GM23338 (cell line): ENCODE measurements around the gene HRC. TPM values are rescaled to one million over a fixed set of nuclear protein-coding genes. Genes with fewer than 3 reads are reported as not detected.
"Not testable (repeated sequence)": the region's sequence is repeated elsewhere in the genome, so short reads cannot be mapped to it uniquely, and the experiment has no call there.

Source experiments
- ATAC-seq: fragments of 200-7000 bp; cut with Tn5 transposase; 3 replicates; pipeline ENCODE4 v1.9.1; 2020
- DNase-seq: peaks from one replicate; pipeline ENCODE4 v3.0.0-alpha.2; 2015; ENCODE audit warnings: low spot score
- H2AFZ ChIP-seq: fragments of 200-600 bp; sonication (generic); 2 replicates; pipeline ENCODE4 v1.8.0; 2016; ENCODE audit warnings: antibody characterized with exemption, mild to moderate bottlenecking, moderate library complexity
- H3F3A ChIP-seq: fragments of 200-600 bp; sonication (generic); replicated peaks from 2 replicates; pipeline ENCODE4 v1.8.0; 2017; ENCODE audit warnings: antibody characterized with exemption, mixed run types, low read depth
- H3K27ac ChIP-seq: fragments of 200-600 bp; sonication (generic); 2 replicates; pipeline ENCODE4 v1.6.1; 2016; ENCODE audit warnings: low read depth
- H3K27me3 ChIP-seq: fragments of 200-600 bp; sonication (generic); 2 replicates; pipeline ENCODE4 v1.8.0; 2016; ENCODE audit warnings: mild to moderate bottlenecking, mixed run types, moderate library complexity; ENCODE audit not compliant: insufficient read depth
- H3K36me3 ChIP-seq: fragments of 200-600 bp; sonication (generic); 2 replicates; pipeline ENCODE4 v1.8.0; 2016; ENCODE audit warnings: mild to moderate bottlenecking; ENCODE audit not compliant: insufficient read depth
- H3K4me1 ChIP-seq: fragments of 200-600 bp; sonication (generic); 2 replicates; pipeline ENCODE4 v1.8.0; 2016; ENCODE audit warnings: mild to moderate bottlenecking, moderate library complexity; ENCODE audit not compliant: insufficient read depth
- H3K4me2 ChIP-seq: fragments of 200-600 bp; sonication (generic); 2 replicates; pipeline ENCODE4 v1.7.1; 2017; ENCODE audit warnings: mixed run types
- H3K4me3 ChIP-seq: fragments of 200-600 bp; sonication (generic); 2 replicates; pipeline ENCODE4 v1.6.1; 2016; ENCODE audit warnings: mixed run types
- H3K79me2 ChIP-seq: fragments of 200-600 bp; sonication (generic); replicated peaks from 2 replicates; pipeline ENCODE4 v1.8.0; 2017; ENCODE audit warnings: mild to moderate bottlenecking; ENCODE audit not compliant: insufficient read depth
- H3K9me2 ChIP-seq: fragments of 200-600 bp; sonication (generic); 2 replicates; pipeline ENCODE4 v1.8.0; 2017; ENCODE audit not compliant: insufficient read depth
- H4K20me1 ChIP-seq: fragments of 200-600 bp; sonication (generic); replicated peaks from 2 replicates; pipeline ENCODE4 v1.8.0; 2017; ENCODE audit warnings: mild to moderate bottlenecking; ENCODE audit not compliant: insufficient read depth
- H3K27ac Mint-ChIP-seq: 2 replicates; pipeline ENCODE4 v1.8.0; 2020; ENCODE audit warnings: inconsistent platforms, mild to moderate bottlenecking, moderate library complexity, mixed read lengths
- H3K27me3 Mint-ChIP-seq: 3 replicates; pipeline ENCODE4 v1.8.0; 2022; ENCODE audit warnings: low read depth, mild to moderate bottlenecking, moderate library complexity, mixed read lengths, inconsistent platforms; ENCODE audit not compliant: insufficient read depth, poor library complexity
- H3K36me3 Mint-ChIP-seq: 3 replicates; pipeline ENCODE4 v1.8.0; 2021; ENCODE audit warnings: low read depth, mild to moderate bottlenecking, inconsistent platforms, moderate library complexity, mixed read lengths
- H3K4me1 Mint-ChIP-seq: 3 replicates; pipeline ENCODE4 v1.8.0; 2020; ENCODE audit warnings: mild to moderate bottlenecking, inconsistent platforms, mixed read lengths
- H3K4me3 Mint-ChIP-seq: 3 replicates; pipeline ENCODE4 v1.8.0; 2021; ENCODE audit warnings: moderate library complexity, mild to moderate bottlenecking, inconsistent platforms, mixed read lengths
- H3K9me3 Mint-ChIP-seq: 3 replicates; pipeline ENCODE4 v1.8.0; 2020; ENCODE audit warnings: moderate library complexity, mild to moderate bottlenecking, inconsistent platforms, mixed read lengths
- CTCF ChIP-seq, 2 experiments: fragments of 200-600 bp in 1 of 2; sonication (generic) in 1 of 2; conservative IDR thresholded peaks; 2 replicates each; pipeline versions ENCODE4 v1.5.1 to v1.6.1; 2016 to 2017; ENCODE audit warnings: antibody characterized with exemption in 2 of 2, low read depth in 2 of 2, mild to moderate bottlenecking in 2 of 2, moderate library complexity in 1 of 2
- EZH2phosphoT487 ChIP-seq: fragments of 200-600 bp; sonication (generic); IDR thresholded peaks from one replicate; pipeline ENCODE4 v1.8.1; 2018; ENCODE audit warnings: antibody characterized with exemption; ENCODE audit not compliant: unreplicated experiment
- REST ChIP-seq: IDR thresholded peaks from one replicate; pipeline ENCODE4 v1.6.1; 2018; ENCODE audit warnings: antibody characterized with exemption; ENCODE audit not compliant: unreplicated experiment
- ZNF114 ChIP-seq: fragments of 250-450 bp; sonication (Bioruptor Pico); IDR thresholded peaks from 2 replicates; pipeline ENCODE4 v1.5.0; 2020; ENCODE audit warnings: mild to moderate bottlenecking, moderate library complexity
- ZNF331 ChIP-seq: fragments of 250-450 bp; sonication (Bioruptor Pico); IDR thresholded peaks from 2 replicates; pipeline ENCODE4 v1.5.0; 2020; ENCODE audit warnings: low read depth, mild to moderate bottlenecking, moderate library complexity
- polyA plus RNA-seq: library from polyadenylated mRNA; unstranded; fragments of >200 nt; fragmentation: Nextera tagmentation; extraction: Ambion mirVana; gene quantifications from 2 replicates; pipeline ENCODE4 v1.2.1, GENCODE V29; 2016
- total RNA-seq: library from RNA; depleted of rRNA; stranded (reverse); fragments of >200 nt; shearing (Covaris generic); gene quantifications from 2 replicates; pipeline ENCODE4 v1.2.3, GENCODE V29; 2014

HRC gene
- total and polyA plus RNA-seq, 2 experiments from 2014 or later = 1.4 to 2.0 TPM

GRCh38 chr19:49182848-49183375 lies 27.7 kb upstream of the HRC start (continued):
- TF ChIP-seq CTCF (conservative IDR thresholded peaks at IDR 0.05; ENCODE audit: low read depth in 2 of 2) (no peak), ZNF331 (CRISPR knock-in tag) (no peak), ZNF114 (CRISPR knock-in tag) (no peak), EZH2phosphoT487 (no peak), REST (no peak)

GRCh38 chr19:49182010-49182847 lies 27.0 kb upstream of the HRC start:
- not testable (repeated sequence) for H3K36me3 ChIP-seq, H3F3A ChIP-seq, H3K4me3 Mint-ChIP-seq, H3K27me3 ChIP-seq, H3K79me2 ChIP-seq, H3K4me1 ChIP-seq, H3K9me2 ChIP-seq, H3K4me1 Mint-ChIP-seq, H3K27ac ChIP-seq, H4K20me1 ChIP-seq, H2AFZ ChIP-seq, H3K27ac Mint-ChIP-seq, H3K9me3 Mint-ChIP-seq
- DNase-seq (peak; percentile 44), ATAC-seq (peak; percentile 48)
- peaks cover 12% of the 10 kb centered on the region; the same call in 2 of the 3 replicates for H3K36me3 Mint-ChIP-seq
- Histone ChIP-seq H3K4me3 (peak overlapping the region; percentile 38; the same call in 1 of the 2 replicates), H3K4me2 (peak overlapping the region; percentile 55)
- peaks cover 11% of the 10 kb centered on the region for H3K27me3 Mint-ChIP-seq

- H3K36me3 Mint-ChIP-seq = peaks cover 12% of the 10 kb centered on the region; the same call in 2 of the 3 replicates
- no peak overlapping the region for H3K4me3 Mint-ChIP-seq
- TF ChIP-seq ZNF331 (CRISPR knock-in tag) = no peak
- no peak for TF ChIP-seq CTCF (conservative IDR thresholded peaks at IDR 0.05; ENCODE audit: low read depth in 2 of 2)
- no peak for TF ChIP-seq ZNF114 (CRISPR knock-in tag)
- TF ChIP-seq REST = no peak
Observed at GRCh38 chr19:49180659-49181058, 25.5 kb upstream of the HRC start.

More at GRCh38 chr19:49180659-49181058, 25.5 kb upstream of the HRC start:
- no peak overlapping the region for H3K27ac ChIP-seq
- no peak overlapping the region for H3K4me2 ChIP-seq
- Mint-ChIP-seq H3K4me1 (no peaks in the 10 kb centered on the region), H3K9me3 (peaks cover 8% of the 10 kb centered on the region), H3K27me3 (peaks cover 10% of the 10 kb centered on the region), H3K27ac (no peak overlapping the region)
- H2AFZ ChIP-seq = no peak overlapping the region
- DNase-seq = no peak
- H3K4me1 ChIP-seq = no peaks in the 10 kb centered on the region
- ATAC-seq = no peak
- no peak overlapping the region for H3K4me3 ChIP-seq
- H3K27me3 ChIP-seq = no peaks in the 10 kb centered on the region
- H3K9me2 ChIP-seq = no peaks in the 10 kb centered on the region
- H4K20me1 ChIP-seq = no peaks in the 10 kb centered on the region
- no peaks in the 10 kb centered on the region for H3K79me2 ChIP-seq
- H3K36me3 ChIP-seq = no peaks in the 10 kb centered on the region
- no peaks in the 10 kb centered on the region for H3F3A ChIP-seq
